WI38 (cell line): Measurements from ENCODE around the gene EI24.

Experiments used
- H3K4me3 ChIP-seq: 2 replicates; pipeline ENCODE4 v1.5.1; 2011; ENCODE audit warnings: low read depth, mild to moderate bottlenecking, control low read depth, low read length
- CTCF ChIP-seq: IDR thresholded peaks from 2 replicates; pipeline ENCODE4 v1.5.1; 2012; ENCODE audit warnings: low read depth, mild to moderate bottlenecking, control low read depth, low read length

EI24 gene

GRCh38 chr11:125550780-125551179, 18.5 kb upstream of the EI24 start:
- H3K4me3 ChIP-seq, result no peak overlapping the region
- TF ChIP-seq CTCF, result no peak

GRCh38 chr11:125551835-125552342, 17.4 kb upstream of the EI24 start:
- TF ChIP-seq CTCF, result no peak
- H3K4me3 ChIP-seq, result no peak overlapping the region

- H3K4me3 ChIP-seq, result no peak overlapping the region
- no peak for TF ChIP-seq CTCF
Observed at GRCh38 chr11:125552927-125553326, 16.4 kb upstream of the EI24 start.

GRCh38 chr11:125553357-125553756, 15.9 kb upstream of the EI24 start:
- TF ChIP-seq CTCF, result no peak

GRCh38 chr11:125554038-125554437, 15.2 kb upstream of the EI24 start:
- H3K4me3 ChIP-seq, result no peak overlapping the region
- TF ChIP-seq CTCF, result no peak

More at GRCh38 chr11:125553357-125553756, 15.9 kb upstream of the EI24 start:
- no peak overlapping the region for H3K4me3 ChIP-seq

GRCh38 chr11:125559888-125560287, 9.4 kb upstream of the EI24 start:
- no peak overlapping the region for H3K4me3 ChIP-seq
- TF ChIP-seq CTCF, result no peak

- no peak for TF ChIP-seq CTCF
- no peak overlapping the region for H3K4me3 ChIP-seq
Observed at GRCh38 chr11:125561924-125562323, 7.4 kb upstream of the EI24 start.
